ENCODE data around the gene HSPA12B. TPM values are rescaled to one million over a fixed set of nuclear protein-coding genes. Genes with fewer than 3 reads are reported as not detected.

HSPA12B gene
- total and polyA plus RNA-seq, 9 of the 15 experiments (the other 6 are each of a cell fraction or from before 2014, with no cell fraction given), result 0.03 to 0.07 TPM; not detected in 7

DNA sequence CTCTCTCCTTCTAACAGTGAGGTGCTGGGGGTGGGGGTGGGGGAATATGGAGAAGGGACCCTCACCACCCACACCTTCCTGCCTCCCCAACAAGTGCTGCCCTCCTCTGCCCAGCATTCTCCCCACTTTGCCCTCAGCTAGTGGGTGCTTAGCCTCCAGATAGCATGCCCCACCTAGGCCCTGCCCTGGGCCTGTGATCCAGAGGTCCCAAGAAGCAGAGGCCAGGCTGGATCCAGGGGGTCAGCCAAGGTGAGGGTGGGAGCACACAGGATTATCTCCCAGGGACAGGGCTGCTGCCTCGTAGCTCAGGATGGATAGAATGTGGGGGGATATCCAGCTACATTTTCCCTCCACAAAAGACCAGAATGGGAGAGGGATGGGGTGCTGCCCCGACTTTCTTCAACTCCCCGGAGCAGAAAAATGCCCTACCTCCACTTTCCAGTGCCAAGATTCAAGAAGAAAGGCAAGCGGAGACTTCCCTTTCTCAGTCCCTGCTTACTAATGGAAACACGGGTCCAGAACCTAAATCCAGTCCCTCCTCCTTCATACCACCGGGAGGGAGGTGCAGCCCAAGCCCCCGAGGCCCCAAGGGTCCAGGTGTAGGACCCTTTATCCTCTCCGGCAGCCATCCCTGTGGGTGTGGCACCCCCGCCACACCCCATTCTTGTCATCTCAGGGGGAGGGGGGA is 34.1 kb downstream of the HSPA12B start:
- peak overlapping the region; percentile 89; the same call in 1 of the 2 replicates for H2AFZ ChIP-seq (ENCODE audit: low read depth, low read length)
- DNase-seq (ENCODE audit: extremely low read depth in 1 of 4, low spot score in 3 of 4) (no peak), ATAC-seq (no peak), FAIRE-seq (no peak)
- peaks cover 16% of the 10 kb centered on the region; the same call in 2 of the 3 replicates for H3K36me3 ChIP-seq (ENCODE audit: control insufficient read depth, insufficient read depth, low read length)
- no peaks in the 10 kb centered on the region for H3K27me3 ChIP-seq (ENCODE audit: control insufficient read depth in 2 of 2, insufficient read depth in 2 of 2, low read length in 2 of 2)
- H3K9me3 ChIP-seq (replicated peaks; ENCODE audit: control insufficient read depth, insufficient read depth, low read depth, low read length), result no peaks in the 10 kb centered on the region
- ChIA-PET POLR2A (interaction anchor here (0.6 to 1.1 kb wide), 2 partner anchors 26 to 1995 kb away, joined by 4 to 5 read pairs; no protein-coding TSS in a partner anchor), CTCF (ENCODE audit: low intra/inter-chr PET ratio) (no interaction called here)
- peaks cover 9 to 42% of the 10 kb centered on the region in 2 experiments; a peak in 3 of 5 replicates for H3K4me1 ChIP-seq (replicated peaks in 1 of 2; ENCODE audit: control insufficient read depth in 2 of 2, insufficient read depth in 2 of 2, low read length in 2 of 2)
- in situ Hi-C loops (cut with MboI), result no loop called here
- H3K9ac ChIP-seq (ENCODE audit: insufficient read depth in 1 of 2, low read depth in 2 of 2, low read length in 2 of 2), result peak overlapping the region; percentile 59 to 88; a peak in 3 of 4 replicates
- WGBS (ENCODE audit: insufficient coverage, low coverage, missing lambda C conversion rate), result 26% methylated on average over 4 of the region's 9 CpGs
- no peaks in the 10 kb centered on the region for H4K20me1 ChIP-seq (replicated peaks; ENCODE audit: control insufficient read depth, insufficient read depth, low read length)
- TF ChIP-seq SRSF3 (IDR thresholded peaks at IDR 0.05; ENCODE audit: insufficient read depth, low read length), result no peak
- no peak for TF ChIP-seq PHB (CRISPR knock-in tag; IDR thresholded peaks at IDR 0.05)
- no peak for TF ChIP-seq MCM5 (IDR thresholded peaks at IDR 0.05; ENCODE audit: low read depth)
- no peak for TF ChIP-seq FOXA1 (IDR thresholded peaks at IDR 0.05; ENCODE audit: borderline replicate concordance)
- no peak for TF ChIP-seq SPI1 (IDR thresholded peaks at IDR 0.05; ENCODE audit: borderline replicate concordance, low read depth, low read length)
- no peak for TF ChIP-seq GATAD2B (IDR thresholded peaks at IDR 0.05; ENCODE audit: borderline replicate concordance)
- no peak for TF ChIP-seq ETV5 (CRISPR knock-in tag; IDR thresholded peaks at IDR 0.05; ENCODE audit: low read depth)
- no peak for TF ChIP-seq STAT6 (CRISPR knock-in tag; IDR thresholded peaks at IDR 0.05)
- TF ChIP-seq MXI1 (IDR thresholded peaks at IDR 0.05; ENCODE audit: low read depth, low read length), result no peak
- intact Hi-C loops (cut with micrococcal nuclease), result no loop called here
- H3K79me2 ChIP-seq (ENCODE audit: control insufficient read depth, insufficient read depth, low read length), result peaks cover 27% of the 10 kb centered on the region
- BruUV-seq (replicated peaks), result no TSS peak
- H3K4me3 ChIP-seq, result peak overlapping the region; percentile 60
- peak overlapping the region; percentile 81 for H3K4me2 ChIP-seq (ENCODE audit: insufficient read depth, low read length)
- H3K9me1 ChIP-seq (ENCODE audit: control insufficient read depth, insufficient read depth, low read length), result no peaks in the 10 kb centered on the region
- H3K27ac ChIP-seq (ENCODE audit: extremely low read depth, low read depth, low read length), result no peak overlapping the region

Data from K562 (cell line).